ENCODE measurements around the gene HINFP. TPM values are rescaled to one million over a fixed set of nuclear protein-coding genes. Genes with fewer than 3 reads are reported as not detected.
A peak's percentile ranks its signal among the peaks of the same experiment; 100 is the strongest.

HINFP gene
- total and polyA plus RNA-seq, 9 of the 15 experiments (the other 6 are each of a cell fraction or from before 2014, with no cell fraction given), result 13.8 to 34.1 (median 22.5) TPM

GRCh38 chr11:119084663-119085436 lies 36.5 kb upstream of the HINFP start, which contains the start of gene HMBS (continued):
- no peak for TF ChIP-seq MAFK (IDR thresholded peaks at IDR 0.05; ENCODE audit: low read length)
- no peak for TF ChIP-seq MCM7 (IDR thresholded peaks at IDR 0.05)
- peak; percentile 54 to 65 for TF ChIP-seq NRF1 (conservative IDR thresholded peaks at IDR 0.05 in 1 of 2, IDR thresholded peaks at IDR 0.05 in 1 of 2)
- TF ChIP-seq CXXC5 (CRISPR knock-in tag; IDR thresholded peaks at IDR 0.05), result peak; percentile 79
- TF ChIP-seq SMARCC2 (IDR thresholded peaks at IDR 0.05; ENCODE audit: low read depth), result no peak
- no peak for TF ChIP-seq CTCFL (IDR thresholded peaks at IDR 0.05; ENCODE audit: borderline replicate concordance, insufficient read depth, low read depth, low read length, poor library complexity, severe bottlenecking)
- TF ChIP-seq ZEB2 (IDR thresholded peaks at IDR 0.05), result no peak
- TF ChIP-seq CEBPZ (IDR thresholded peaks at IDR 0.05; ENCODE audit: borderline replicate concordance, low read depth, low read length), result no peak
- TF ChIP-seq GATA2 (CRISPR knock-in tag; IDR thresholded peaks at IDR 0.05), result no peak
- no peak for TF ChIP-seq ZNF668 (CRISPR knock-in tag; IDR thresholded peaks at IDR 0.05)
- no peak for TF ChIP-seq ZNF12 (CRISPR knock-in tag; IDR thresholded peaks at IDR 0.05)
- TF ChIP-seq GTF2F1 (IDR thresholded peaks at IDR 0.05; ENCODE audit: low read depth, low read length), result no peak
- TF ChIP-seq NFE2L1 (tag; IDR thresholded peaks at IDR 0.05; ENCODE audit: borderline replicate concordance, low read depth), result no peak
- no peak for TF ChIP-seq MLX (CRISPR knock-in tag; conservative IDR thresholded peaks at IDR 0.05)
- TF ChIP-seq CREBBP (IDR thresholded peaks at IDR 0.05; ENCODE audit: low read depth, low read length), result no peak
- no peak for TF ChIP-seq HNRNPH1 (optimal IDR thresholded peaks at IDR 0.05; ENCODE audit: low read depth, low read length)
- no peak for TF ChIP-seq TGIF2 (CRISPR knock-in tag; IDR thresholded peaks at IDR 0.05)
- no peak for TF ChIP-seq GTF2A2 (tag; IDR thresholded peaks at IDR 0.05)
- no peak for TF ChIP-seq IRF9 (tag; IDR thresholded peaks at IDR 0.05)
- peak; percentile 30; the same call in 1 of the 2 replicates for TF ChIP-seq JUN (IDR thresholded peaks at IDR 0.05; ENCODE audit: borderline replicate concordance, low read depth, low read length)
- no peak for TF ChIP-seq JUN (CRISPR knock-in tag; IDR thresholded peaks at IDR 0.05; ENCODE audit: borderline replicate concordance)
- TF ChIP-seq TSC22D4 (tag; IDR thresholded peaks at IDR 0.05), result no peak
